NCI-H146 (cell line): ENCODE data around the gene HEATR3.

ENCODE experiments used
- DNase-seq: peaks from one replicate; lab custom pipeline; 2025; lab: John Stamatoyannopoulos, UW

HEATR3 gene, protein sequence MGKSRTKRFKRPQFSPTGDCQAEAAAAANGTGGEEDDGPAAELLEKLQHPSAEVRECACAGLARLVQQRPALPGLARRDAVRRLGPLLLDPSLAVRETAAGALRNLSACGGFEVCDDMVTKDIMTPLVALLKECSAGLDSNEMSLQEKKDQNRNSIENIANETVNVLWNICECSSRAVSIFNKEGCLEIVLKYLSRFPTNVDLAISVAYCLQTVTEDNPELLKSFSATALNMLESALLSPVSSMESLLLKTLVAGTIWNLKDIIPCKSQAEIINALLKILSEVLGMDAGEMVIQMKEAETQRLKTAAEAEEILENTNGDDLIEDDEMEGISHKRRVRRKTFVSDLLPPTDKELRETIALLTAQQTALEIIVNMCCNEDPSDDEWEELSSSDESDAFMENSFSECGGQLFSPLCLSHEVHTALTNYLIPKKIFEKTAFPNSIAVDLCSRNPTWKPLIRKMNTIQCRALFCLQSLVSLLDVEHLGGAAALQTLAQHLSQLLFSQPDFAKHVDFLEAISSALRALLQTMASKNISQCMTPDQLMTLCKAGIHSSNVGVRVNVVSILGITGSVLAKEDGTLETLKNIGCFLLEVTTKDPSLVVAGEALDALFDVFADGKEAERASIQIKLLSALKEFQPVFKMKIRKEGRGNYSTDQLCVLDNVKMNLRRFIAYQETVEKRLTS

DNA sequence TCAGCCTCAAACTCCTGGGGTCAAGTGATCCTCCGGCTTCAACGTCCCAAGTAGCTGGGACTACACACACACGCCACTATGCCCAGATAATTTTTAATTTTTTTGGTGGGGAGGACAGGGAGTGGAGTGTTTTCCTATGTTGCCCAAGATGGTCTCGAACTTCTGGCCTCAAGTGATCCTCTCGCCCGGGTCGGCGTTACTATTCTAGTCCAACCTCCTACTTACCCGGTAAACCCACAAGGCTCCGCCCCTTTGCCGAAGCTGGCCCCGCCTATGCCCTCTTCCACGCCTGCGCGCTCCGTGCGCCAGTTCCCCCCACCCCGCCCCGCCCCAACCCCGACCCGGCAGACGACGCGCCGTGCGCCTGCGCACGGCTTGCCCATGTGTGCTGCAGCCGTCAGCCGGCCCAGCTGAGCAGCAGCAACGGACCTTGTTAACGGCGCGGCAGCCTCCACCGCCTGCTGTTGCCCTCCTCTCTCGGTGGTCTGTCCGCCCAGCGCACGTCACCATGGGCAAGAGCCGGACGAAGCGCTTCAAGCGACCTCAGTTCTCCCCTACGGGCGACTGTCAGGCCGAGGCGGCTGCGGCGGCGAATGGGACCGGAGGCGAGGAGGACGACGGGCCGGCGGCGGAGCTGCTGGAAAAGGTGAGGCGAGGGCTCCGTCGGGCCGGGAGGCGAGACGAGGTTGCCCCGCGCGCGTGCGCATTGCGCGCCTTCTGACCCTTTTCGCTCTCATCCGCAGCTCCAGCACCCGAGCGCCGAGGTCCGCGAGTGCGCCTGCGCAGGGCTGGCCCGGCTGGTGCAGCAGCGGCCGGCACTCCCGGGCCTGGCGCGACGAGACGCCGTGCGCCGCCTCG, at the start of gene HEATR3:
Gene HEATR3, plus strand, starts transcription at position 347 of the 858 bp plus-strand sequence. Its CDS starts 162 bp downstream, at position 509.
- DNase-seq: peak; percentile 86

DNA sequence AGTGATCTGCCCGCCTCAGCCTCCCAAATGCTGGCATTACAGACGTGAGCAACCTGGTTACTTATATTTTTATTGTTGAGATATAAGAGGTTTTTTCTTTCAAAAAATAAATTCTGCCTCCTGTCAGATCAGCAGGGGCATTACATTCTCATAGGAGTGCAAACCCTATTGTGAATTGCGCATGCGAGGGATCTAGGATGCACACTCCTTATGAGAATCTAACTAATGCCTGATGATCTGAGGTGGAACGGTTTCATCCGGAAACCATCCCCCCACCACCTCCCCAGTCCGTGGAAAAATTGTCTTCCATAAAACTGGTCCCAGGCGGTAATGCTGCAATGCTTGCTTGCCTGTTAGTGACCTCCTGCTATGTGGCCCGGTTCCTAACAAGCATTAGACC, 48.2 kb upstream of the HEATR3 start:
- DNase-seq: no peak

DNA sequence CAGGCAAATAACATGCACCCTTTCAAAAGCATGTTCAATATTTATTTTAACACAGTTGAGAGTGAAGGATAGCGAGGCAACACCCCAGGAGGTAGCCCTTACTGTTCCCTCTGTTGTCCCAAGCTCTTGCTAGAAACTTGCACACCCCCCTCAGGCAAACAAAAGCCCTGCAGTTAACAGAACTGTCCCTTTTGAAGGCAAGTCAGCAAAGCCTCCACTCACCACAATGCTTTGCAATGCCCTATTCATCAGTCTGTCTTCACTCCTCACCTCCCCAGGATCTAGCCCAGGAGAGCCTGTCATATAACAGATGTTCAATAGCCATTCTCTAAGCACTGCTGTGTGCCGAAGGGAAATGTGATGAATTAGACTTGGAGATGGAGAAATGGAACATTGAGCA, 44.2 kb upstream of the HEATR3 start:
- peak; percentile 30 for DNase-seq

DNA sequence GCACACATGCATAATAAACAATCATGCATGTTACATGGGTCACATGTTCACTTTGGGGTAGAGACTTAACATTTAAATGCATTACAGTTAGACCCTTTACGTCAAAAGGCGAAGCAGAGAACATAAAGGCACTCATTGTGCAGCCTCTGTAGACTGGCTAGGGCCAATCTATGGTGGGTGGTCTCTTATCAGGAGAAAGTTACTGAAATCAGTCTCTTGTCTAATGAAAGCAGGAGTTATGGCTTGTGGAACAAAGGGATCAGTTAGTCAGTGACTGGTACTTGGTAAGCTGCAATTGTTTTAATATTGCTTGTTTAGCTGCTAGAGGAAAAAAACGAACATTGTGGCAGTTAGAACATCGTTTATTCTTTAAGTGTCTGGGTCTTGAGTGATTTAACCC, 42.1 kb upstream of the HEATR3 start:
- no peak for DNase-seq

DNA sequence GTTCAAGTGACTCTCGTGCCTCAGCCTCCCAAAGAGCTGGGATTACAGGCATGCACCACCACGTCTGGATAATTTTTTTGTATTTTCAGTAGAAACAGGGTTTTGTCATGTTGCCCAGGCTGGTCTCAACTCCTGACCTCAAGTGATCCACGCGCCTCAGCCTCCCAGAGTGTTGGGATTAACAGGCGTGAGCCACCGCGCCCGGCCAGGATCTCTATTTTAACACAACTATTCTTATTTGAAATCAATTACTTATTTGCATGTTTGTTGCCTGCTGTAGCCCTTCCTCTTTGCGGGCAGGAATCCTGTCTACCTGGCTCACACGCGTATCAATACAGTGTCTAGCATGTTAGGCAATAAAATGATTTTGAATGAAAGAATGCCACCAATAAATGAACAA, 41.6 kb upstream of the HEATR3 start:
- no peak for DNase-seq

DNA sequence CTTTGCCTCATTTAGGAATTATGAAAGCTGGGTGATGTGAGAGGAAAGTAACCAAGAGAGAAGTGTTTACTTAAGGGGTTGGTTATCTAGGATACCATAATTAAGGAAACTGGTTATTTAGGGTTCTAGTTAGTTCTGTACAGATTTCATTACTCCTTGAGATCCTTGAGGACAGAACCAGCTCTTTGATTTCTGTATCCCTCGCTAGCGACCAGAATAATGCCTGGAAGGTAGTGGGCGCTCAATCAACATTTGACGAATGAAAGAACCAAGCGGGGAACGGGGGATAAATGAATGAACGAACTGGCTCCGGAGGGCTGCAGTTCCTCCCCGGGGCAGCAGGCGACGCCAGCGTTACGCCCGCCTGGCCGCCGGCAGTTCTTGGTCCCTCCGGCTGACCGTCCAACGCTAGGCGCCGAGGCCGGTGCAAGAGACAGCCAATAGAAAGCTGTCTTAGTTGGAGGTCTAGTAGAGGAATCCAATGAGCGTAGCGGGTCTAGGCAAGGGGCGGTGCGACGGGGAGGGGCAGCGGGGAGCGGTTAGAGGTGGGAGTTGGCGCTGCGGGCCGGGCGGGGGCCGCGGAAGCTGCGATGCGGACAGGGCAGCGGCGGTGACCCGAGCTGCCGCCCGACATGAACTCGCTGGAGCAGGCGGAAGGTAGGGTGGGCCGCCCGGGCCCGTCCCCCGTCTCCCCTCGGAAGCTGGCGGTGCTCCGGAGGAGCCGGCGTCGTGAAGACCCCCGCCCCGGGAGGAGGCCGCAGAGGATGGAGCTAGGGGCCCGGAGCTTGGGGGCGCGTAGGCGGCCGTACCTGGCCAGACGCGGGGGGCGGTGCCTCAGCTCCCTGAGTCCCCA, 40.9 kb upstream of the HEATR3 start, which contains the start of gene CNEP1R1:
Gene CNEP1R1, plus strand, starts transcription at position 542 of the 853 bp plus-strand sequence. Its CDS starts 91 bp downstream, at position 633.
- DNase-seq: peak; percentile 92

DNA sequence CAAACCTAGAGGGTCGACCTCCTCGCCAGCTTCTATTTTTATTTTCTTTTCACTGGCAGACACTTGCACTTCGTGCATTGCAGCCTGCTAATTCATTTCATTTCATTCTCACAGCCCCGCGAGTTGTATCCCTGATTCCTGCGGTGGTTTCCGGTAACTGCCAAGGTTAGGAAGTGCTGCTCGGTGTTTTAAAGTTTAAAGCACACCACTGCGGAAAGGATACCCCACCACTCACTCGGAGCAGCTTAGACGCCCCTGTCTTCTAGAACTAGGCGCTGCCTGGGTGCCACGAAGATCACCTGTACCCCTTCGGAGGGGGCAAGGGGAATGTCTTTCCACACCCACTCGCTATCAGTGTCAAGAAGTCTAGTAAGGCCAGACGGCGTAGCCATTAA, 40.2 kb upstream of the HEATR3 start:
- peak; percentile 4 for DNase-seq

DNA sequence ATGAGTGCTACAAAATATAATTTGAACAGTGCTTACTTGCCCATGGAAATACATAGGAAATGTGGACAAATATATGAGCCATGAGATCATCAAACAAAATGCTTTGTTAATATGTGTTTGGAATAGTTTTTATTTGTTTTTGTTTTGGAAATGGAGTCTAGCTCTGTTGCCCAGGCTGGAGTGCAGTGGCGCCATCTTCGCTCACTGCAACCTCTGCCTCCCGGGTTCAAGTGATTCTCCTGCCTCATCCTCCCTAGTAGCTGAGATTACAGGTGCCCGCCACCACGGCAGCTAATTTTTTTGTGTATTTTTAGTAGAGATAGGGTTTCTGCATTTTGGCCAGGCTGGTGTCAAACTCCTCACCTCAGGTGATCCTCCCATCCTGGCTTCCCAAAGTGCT, 37.9 kb upstream of the HEATR3 start:
- no peak for DNase-seq

DNA sequence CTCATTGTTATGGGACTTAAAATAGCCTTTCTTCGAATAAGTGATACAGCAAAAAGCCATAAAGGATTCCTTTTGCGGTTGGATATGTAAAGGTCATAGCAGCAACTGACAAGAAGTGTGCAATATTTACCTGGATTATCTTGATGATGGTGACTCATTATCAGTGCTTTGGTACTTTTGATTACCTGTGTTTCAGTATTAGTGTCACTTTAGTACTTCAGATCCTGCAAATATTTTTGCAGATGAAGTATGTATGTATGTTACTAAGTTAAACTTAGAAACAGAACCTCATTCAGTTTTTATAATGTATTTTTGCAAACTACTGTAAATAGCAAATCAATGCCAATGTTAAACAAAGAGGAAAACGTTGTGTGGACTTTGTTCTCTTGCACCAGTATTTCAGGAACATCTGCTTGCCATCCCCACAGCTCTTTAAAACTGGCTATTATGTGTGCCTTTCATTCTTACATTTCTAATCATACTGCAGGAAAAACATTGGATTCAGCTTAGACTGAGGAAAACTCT, 30.2 kb upstream of the HEATR3 start:
- no peak for DNase-seq

DNA sequence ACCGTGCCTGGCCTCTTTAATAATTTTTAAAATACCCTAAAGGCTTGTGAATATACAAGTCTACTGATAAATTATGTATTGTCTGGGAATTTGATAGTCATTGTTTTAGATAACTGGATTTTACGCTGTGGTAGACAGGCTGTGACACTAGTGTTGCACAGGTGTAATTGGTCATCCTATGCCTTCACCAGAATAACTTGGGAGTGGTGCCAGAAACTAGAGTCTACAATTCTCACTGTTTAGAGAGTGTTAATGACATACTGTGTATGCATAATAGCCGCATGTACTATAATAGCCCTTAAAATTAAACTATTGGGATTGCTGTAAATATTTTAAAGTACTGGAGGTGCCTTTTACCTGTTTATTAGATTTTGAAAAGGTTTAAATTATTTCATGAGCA, 29.3 kb upstream of the HEATR3 start:
- peak; percentile 43 for DNase-seq

DNA sequence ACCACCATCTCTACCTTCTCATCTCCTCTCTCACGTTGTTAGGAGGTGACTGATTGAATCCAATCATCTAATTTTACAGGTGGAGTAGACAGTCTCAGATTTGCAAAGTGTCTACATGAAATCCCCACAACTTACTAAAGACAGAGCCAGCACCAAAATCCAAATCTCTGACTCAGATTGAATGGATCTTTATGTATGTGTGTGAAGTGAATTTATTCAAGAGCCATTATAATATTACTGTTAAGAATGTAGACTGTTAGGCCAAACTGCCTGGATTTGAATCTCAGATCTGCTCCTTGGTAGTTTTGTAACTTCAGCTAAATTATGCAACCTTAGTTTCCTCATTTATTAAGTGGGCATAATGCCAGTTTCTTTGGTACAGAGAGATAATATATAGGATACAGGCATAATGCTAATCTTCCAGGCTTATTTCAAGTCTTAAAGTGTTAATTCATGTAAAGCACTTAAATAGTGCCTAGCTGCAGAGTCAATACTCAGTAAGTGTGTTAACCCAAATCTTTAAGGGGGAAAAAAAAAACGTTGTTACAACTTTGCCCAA, 28.0 kb upstream of the HEATR3 start:
- DNase-seq: no peak

DNA sequence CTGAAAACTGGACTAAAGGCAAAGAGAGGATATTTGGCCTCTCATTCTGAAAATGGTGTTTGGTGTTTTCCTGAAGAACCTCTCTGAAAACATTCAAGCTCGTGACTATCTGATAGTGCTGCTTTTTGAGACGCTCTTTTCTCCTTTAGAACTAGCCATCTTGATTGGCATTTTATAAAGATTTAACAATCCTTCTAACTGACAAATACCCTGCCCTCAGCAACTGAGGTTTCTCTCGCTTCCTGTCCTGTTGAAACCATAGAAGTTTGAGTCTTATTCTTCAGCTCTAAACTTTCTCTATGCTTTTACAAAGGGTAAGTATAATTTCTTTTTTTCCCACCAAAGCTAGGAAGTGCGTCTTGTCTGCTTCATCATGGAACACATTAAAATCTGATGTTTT, 27.5 kb upstream of the HEATR3 start:
- DNase-seq: no peak

DNA sequence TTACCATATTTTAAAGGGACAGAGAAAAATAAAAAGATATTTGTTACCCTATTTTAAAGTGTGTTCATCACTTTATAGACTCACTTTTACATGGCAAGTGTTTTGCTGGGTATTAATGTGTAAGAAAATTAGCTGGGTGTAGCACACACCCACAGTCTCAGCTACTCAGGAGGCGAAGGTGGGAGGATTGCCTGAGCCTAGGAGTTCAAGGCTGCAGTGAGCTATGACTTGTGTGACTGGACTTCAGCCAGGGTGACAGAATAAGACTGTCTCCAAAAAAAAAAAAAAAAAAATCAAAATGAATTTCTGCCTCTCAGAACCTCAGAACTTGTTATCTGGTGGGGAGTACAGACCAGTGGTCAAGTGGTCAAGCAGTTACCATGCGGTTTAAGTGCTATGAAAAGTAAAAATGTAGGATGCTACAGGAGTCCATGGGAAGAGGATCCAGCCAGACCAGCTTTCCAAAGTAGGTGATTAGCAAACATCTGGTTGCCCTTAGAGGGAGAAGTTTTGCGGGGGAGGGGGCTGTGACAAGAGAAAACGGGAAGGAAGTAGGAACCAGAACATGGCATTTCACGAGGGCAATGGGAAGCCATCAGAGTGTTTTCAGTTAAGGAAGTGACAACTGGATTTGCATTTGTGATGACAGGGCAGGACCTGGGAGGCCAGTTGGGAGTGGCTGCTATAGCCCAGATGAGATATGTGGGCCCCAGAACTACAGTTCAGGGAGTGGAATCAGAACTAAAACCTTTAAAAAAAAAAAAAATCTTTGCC, 26.8 kb upstream of the HEATR3 start:
- DNase-seq: no peak

DNA sequence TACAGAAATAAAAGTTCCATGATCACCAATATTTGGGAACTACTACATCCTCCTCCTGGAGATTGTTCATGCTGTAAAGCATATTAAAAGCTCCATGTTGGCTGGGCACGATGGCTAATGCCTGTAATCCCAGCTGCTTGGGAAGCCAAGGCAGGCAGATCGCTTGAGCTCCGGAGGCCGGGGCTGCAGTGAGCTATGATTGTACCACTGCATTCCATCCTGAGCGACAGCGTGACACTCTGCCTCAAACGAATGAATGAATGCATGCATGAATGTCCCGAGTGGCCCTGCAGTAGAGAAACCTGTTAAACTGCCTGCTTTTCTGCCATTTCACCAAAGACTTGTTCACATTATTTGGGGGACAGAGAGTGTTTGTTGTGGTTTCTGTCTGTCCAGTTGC, 25.8 kb upstream of the HEATR3 start:
- DNase-seq: no peak

DNA sequence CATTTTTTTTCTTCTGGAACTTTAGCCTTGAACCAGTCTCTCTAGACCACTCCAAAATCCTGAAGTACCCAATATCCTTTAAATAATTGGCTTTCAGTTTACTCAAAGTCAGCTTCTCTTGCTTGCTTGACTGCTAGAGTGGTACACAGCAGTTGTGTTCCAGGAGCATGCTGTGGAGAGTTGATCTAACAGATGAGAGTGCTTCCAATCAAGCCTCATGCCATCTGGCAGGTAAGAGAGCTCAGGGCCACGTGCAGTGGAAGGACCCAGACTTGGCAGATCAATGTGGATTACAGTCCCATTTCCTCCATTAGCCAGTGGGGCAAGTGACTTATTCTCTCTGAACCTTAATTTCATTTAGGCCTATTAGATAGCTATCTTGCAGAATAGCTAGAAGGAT, 25.1 kb upstream of the HEATR3 start:
- DNase-seq: no peak

DNA sequence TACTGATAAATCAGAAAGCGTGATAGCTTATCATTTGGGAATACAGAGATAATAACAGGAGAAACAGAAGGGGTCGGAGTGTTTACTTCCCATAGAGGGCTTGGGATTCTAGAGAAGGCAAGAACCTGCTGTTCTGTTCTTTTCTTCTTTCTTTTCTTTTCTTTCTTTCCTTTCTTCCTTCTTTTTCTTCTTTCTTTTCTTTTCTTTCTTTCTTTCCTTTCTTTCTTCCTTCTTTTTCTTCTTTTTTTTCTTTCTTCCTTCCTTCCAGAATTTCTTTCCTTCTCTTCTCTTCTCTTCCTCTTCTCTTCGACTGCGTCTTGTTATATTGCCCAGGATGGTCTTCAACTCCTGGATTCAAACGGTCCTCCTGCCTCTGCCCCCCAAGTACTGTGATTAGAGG, 22.4 kb upstream of the HEATR3 start:
- no peak for DNase-seq

DNA sequence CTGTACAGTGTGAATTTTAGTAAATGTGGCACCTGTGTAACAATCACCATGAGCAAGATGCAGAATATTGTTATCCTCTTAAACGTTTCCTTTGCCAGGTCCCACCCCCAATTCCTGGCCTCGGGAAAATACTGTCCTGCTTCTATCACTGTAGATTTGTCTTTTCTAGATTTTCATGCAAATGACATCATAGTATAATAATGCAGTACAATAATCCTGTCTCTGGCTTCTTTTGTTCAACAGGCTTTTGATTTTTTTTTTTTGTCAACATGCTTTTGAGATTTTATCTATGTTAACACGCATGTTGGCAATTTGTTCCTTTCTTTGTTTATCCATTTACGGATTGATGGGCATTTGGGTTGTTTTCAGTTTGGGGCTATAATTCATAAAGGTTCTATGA, 20.4 kb upstream of the HEATR3 start:
- DNase-seq: no peak

DNA sequence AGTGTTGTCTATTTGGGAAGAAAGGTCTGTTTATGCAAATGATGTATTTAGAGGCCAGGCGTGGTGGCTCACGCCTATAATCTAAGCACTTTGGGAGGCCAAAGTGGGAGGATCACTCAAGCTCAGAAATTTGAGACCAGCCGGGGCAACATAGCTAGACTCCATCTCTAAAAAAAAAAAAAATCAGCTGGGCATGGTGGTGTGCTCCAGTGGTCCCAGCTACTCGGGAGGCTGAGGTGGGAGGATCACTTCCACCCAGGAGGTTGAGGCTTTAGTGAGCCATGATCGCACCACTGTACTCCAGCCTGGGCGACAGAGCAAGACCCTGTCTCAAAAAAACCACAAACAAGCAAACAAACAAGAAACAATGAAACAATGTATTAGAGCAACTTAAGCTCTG, 18.9 kb upstream of the HEATR3 start:
- no peak for DNase-seq

DNA sequence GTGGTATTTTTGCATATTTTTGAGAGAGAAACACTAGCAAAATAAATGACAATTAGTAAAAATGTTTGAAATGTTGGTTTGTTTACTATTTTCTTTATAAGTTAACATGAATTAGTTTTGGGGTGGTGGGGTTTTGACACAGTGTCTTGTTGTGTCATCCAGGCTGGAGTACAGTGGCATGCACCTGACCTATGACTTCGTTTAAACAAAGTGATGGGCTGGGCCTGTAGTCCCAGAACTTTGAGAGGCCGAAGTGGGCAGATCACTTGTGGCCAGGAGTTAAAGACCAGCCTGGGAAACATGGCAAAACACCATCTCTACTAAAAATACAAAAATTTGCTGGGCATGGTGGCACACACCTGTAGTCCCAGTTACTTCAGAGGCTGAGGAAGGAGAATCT, 17.9 kb upstream of the HEATR3 start:
- DNase-seq: no peak

DNA sequence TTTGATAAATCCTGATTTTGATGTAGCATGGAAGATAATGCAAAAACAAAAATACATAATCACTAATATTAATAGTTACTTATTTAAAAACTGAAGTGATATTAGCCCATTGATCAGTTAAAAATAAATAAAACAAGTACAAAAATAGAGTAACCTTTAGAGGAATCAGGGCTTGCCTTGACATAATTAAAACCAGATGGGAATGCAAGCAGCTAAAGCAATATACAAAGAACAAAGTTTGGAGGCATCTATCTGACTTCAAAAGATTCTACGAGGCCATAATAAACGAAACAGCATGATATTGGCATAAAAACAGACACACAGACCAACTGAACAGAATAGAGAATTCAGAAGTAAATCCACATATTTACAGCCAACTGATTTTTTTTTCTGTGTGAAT, 15.0 kb upstream of the HEATR3 start:
- no peak for DNase-seq
